Mucosa of descending colon (tissue), 3 donors: ENCODE results near the gene PSMD2. TPM values are rescaled to one million over a fixed set of nuclear protein-coding genes. Genes with fewer than 3 reads are reported as not detected.

Experiments used
- ATAC-seq: fragments of 200-7000 bp; cut with Tn5 transposase; one replicate; pipeline ENCODE4 v1.9.1; 2020; ENCODE audit warnings: mild to moderate bottlenecking, moderate library complexity
- DNase-seq, 3 donors: peaks; one replicate each; pipeline ENCODE4 v3.0.0-alpha.2; 2020
- H3K36me3 ChIP-seq: fragments of 200-600 bp; one replicate; pipeline ENCODE4 v1.8.0; 2021; ENCODE audit warnings: low read depth, mild to moderate bottlenecking
- H3K4me1 ChIP-seq: fragments of 200-600 bp; one replicate; pipeline ENCODE4 v1.8.0; 2021; ENCODE audit warnings: low read depth, mild to moderate bottlenecking
- H3K4me3 ChIP-seq: fragments of 200-600 bp; one replicate; pipeline ENCODE4 v1.8.0; 2021; ENCODE audit warnings: mild to moderate bottlenecking
- H3K9me3 ChIP-seq: fragments of 200-600 bp; one replicate; pipeline ENCODE4 v1.8.0; 2021; ENCODE audit warnings: mild to moderate bottlenecking
- CTCF ChIP-seq: fragments of 200-600 bp; IDR thresholded peaks from one replicate; pipeline ENCODE4 v1.8.0; 2022; ENCODE audit warnings: antibody characterized with exemption, mild to moderate bottlenecking
- intact Hi-C, 2 donors: fragments of 100-400 bp; cut with DNase I in 1 of 2; cut with micrococcal nuclease in 1 of 2; formaldehyde crosslinking; loops; one replicate each; pipeline versions ENCODE4 v1.11.0 to v1.11.1; 2022; cut with DNase I, micrococcal nuclease
- total RNA-seq, 3 donors: library from RNA; stranded (reverse); fragmentation: NEBNext Ultra II Directional in 2 of 3; extraction: Animal tissue kit (Norgen Biotek cat#: 25700) in 2 of 3; gene quantifications; one replicate each; pipeline versions ENCODE4 v1.2.1 to v1.2.4, GENCODE V29; 2021 to 2023
- donor health status: DM: no; HTN: no; CAD: no; lungs with moderate emphysema.
- donor health status: DM: no; HTN: no; CAD: no.
- donor health status: DM: no; HTN: yes; CAD: no.

The PSMD2 gene
- total RNA-seq, 3 donors from 2014 or later, result 160 to 223 (median 176) TPM

GRCh38 chr3:184353546-184353941 lies 54.5 kb downstream of the PSMD2 start:
- no peaks in the 10 kb centered on the region for H3K36me3 ChIP-seq
- intact Hi-C loops, result no loop called here
- H3K4me3 ChIP-seq, result no peak overlapping the region
- H3K9me3 ChIP-seq, result no peaks in the 10 kb centered on the region
- no peak for TF ChIP-seq CTCF
- ATAC-seq (no peak), DNase-seq (no peak)
- peaks cover 22% of the 10 kb centered on the region for H3K4me1 ChIP-seq

- Histone ChIP-seq H3K36me3 (no peaks in the 10 kb centered on the region), H3K9me3 (no peaks in the 10 kb centered on the region), H3K4me3 (no peak overlapping the region), H3K4me1 (peaks cover 22% of the 10 kb centered on the region)
- intact Hi-C loops, result no loop called here
- ATAC-seq (peak; percentile 36), DNase-seq (peak; percentile 63 to 82 (median 78))
- TF ChIP-seq CTCF, result peak; percentile 55
These were observed 55.2 kb downstream of the PSMD2 start for GRCh38 chr3:184354121-184354728.

- H3K9me3 ChIP-seq, result no peaks in the 10 kb centered on the region
- H3K36me3 ChIP-seq, result no peaks in the 10 kb centered on the region
- H3K4me1 ChIP-seq, result peaks cover 22% of the 10 kb centered on the region
- ATAC-seq, result no peak
- no peak overlapping the region for H3K4me3 ChIP-seq
- DNase-seq, result no peak
- TF ChIP-seq CTCF, result no peak
- intact Hi-C loops, result no loop called here
These were observed 55.7 kb downstream of the PSMD2 start for GRCh38 chr3:184354754-184355153.

GRCh38 chr3:184355261-184356040 lies 56.4 kb downstream of the PSMD2 start:
- intact Hi-C loops, result no loop called here
- Histone ChIP-seq H3K4me1 (peaks cover 27% of the 10 kb centered on the region), H3K36me3 (no peaks in the 10 kb centered on the region), H3K9me3 (no peaks in the 10 kb centered on the region), H3K4me3 (no peak overlapping the region)
- no peak for ATAC-seq
- no peak for TF ChIP-seq CTCF
- peak in 1 of 3 donors; percentile 21 for DNase-seq

GRCh38 chr3:184357248-184358123 lies 58.4 kb downstream of the PSMD2 start:
- no peak overlapping the region for H3K4me3 ChIP-seq
- H3K36me3 ChIP-seq, result no peaks in the 10 kb centered on the region
- DNase-seq (no peak), ATAC-seq (no peak)
- no peak for TF ChIP-seq CTCF
- H3K4me1 ChIP-seq, result peaks cover 20% of the 10 kb centered on the region
- intact Hi-C loops, result no loop called here
- no peaks in the 10 kb centered on the region for H3K9me3 ChIP-seq
